ENCODE data around the gene ISY1.
"Not testable (repeated sequence)": the region's sequence is repeated elsewhere in the genome, so short reads cannot be mapped to it uniquely, and the experiment has no call there.

Gene ISY1

GRCh38 chr3:129160891-129161859 is at the start of gene ISY1:
Gene ISY1 (minus strand): TSS chr3:129161063. CDS start chr3:129160975, 88 bp downstream.
- DNase-seq (ENCODE audit: low read depth): peak; percentile 72

- DNase-seq (ENCODE audit: low read depth): no peak
Observed at GRCh38 chr3:129207479-129207878, 46.6 kb upstream of the ISY1 start.

DNA sequence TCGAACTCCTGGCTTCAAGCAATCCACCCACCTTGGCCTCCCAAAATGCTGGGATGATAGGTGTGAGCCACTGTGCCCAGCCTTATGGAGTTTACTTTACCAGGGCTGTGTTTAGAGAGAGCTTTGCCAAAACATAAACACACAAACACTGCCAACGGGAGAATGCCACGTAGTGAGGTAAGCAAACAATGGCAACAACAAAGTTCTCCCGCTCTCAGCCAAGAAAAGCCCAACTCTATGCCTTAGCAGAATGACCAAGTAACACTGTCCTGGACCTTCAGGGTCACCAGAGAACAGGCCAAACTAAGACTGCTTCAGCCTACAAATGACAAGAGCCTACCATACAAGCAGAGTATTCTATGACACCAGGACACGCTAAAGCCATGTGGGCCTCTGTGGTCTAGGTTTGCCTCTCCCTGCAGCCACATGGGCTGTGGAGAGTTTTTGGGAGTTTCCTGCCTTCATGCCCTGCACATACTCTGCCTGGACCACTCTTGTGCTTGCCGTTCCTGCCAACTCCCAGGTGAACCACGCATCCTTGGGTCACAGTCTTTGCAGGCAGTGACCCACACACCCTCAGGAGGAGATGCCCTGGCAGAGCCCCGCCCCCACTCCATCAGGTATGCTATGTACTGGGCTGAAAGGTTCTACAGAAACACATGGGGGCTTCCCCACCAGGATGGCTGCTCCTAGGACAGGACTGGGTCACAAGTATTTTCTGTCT is 44.4 kb upstream of the ISY1 start:
- no peak for DNase-seq (ENCODE audit: low read depth)

DNA sequence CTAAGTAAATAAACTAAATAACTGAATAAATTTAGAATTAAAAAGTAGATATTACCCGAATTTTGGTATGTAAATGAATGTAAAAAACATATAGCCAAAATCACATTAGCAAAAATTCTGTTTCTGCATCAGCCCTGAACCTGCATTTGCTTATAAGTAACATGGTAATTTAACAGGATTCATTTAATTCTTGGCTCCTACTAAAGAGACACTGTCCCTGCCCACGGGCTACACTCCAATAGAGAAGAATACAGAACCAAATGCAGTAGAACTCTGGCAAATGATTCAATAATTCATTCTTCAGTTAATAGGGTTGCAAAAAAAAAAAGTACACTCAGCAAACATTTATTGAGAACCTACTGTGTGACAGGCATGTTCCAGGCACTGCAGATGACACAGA is 43.6 kb upstream of the ISY1 start:
- DNase-seq (ENCODE audit: low read depth): no peak

DNA sequence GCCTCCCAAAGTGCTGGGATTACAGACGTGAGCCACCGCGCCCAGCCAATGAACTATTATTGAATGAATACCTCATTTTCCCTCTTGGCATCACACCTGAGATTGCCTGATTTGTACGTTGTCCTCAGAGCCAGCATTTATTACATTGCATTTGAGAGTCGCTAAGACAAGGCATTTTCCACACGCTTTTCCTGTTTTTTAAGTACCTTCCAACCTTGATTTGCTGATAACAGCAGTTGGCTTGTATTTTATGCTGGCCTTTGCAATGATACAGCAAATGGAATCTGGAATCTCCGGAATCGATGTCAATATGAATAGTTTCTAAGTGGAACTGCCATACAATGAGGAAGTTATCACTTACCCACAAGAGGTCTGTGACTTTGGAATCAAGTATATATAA is 38.5 kb upstream of the ISY1 start:
- no peak for DNase-seq (ENCODE audit: low read depth)

GRCh38 chr3:129197321-129197720 is 36.5 kb upstream of the ISY1 start:
- DNase-seq (ENCODE audit: low read depth): no peak

GRCh38 chr3:129196601-129197000 is 35.7 kb upstream of the ISY1 start:
- DNase-seq (ENCODE audit: low read depth): no peak

DNA sequence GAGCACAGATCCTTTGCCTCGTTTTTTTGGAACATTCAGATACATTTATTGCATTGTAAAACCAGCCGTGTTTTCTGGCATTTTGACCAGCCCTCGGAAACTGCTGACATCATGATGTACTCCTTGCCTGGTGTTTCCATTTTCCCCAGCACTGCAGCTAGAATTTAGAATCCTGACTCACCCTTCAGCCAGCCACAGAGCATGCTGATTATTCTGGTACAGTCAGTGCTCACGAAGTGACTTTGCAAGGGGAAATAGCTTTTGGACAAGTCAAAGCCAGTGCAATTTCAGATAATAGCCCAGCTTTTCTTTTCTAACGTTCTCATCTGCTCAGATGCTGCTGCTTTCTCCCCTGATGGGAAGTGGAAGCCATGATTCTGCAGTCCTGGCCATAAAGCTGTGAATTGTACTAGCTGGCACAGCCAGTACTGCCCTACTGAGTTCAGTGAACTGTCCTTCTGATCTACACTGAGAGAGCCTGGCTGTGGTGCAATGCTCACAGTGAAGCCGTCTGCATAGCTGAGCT is 34.9 kb upstream of the ISY1 start:
- DNase-seq (ENCODE audit: low read depth): no peak

- DNase-seq (ENCODE audit: low read depth): not testable (repeated sequence)
Observed at GRCh38 chr3:129189793-129190192, 28.9 kb upstream of the ISY1 start.

- no peak for DNase-seq (ENCODE audit: low read depth)
Observed at GRCh38 chr3:129187857-129188256, 27.0 kb upstream of the ISY1 start.

DNA sequence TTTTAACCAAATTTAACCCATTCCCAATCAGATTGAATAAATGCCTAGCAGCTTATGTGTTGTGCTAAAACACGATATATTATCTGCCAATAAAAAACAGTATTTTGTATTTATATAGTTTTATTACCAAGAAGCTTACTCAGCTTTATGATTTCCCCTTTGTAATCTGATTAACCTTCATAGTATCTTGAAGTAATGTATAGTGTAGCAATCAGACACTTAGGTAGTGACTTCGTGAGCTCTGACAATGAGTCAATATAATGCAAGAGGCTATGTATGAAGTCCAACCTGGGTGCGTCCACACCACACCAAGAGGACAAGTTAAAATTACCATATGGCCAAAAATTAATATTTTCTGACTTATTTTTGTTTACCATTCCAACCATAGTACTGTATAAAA is 24.9 kb upstream of the ISY1 start:
- DNase-seq (ENCODE audit: low read depth): no peak

DNA sequence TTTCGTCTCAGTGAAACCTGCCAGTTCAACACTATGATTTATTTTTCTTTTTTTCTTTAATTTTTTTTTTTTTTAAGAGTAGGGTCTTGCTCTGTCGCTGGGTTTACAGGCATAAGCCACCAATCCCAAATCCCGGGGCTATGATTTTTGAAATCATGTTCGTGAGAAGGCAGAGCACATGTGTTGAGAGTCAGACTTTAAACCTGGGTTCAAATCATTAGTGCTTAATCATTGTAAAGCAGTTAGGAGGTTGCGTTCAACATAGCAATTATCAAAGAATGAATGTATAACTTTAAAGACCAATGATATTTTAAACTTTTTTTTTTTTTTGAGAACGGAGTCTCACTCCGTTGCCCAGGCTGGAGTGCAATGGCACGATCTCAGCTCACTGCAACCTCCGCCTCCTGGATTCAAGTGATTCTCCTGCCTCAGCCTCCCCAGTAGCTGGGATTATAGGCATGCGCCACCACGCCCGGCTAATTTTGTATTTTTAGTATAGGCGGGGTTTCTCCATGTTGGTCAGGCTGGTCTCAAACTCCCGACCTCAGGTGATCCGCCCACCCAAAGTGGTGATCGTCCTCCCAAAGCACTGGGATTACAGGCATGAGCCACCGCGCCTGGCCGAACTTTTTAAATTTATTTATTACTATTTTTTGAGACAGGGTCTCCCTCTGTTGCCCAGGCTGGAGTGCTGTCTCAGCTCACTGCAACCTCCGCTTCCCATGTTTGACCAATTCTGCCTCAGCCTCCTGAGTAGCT is 24.1 kb upstream of the ISY1 start:
- not testable (repeated sequence) for DNase-seq (ENCODE audit: low read depth)

GRCh38 chr3:129184396-129184657 is 23.5 kb upstream of the ISY1 start:
- DNase-seq (ENCODE audit: low read depth): no peak

DNA sequence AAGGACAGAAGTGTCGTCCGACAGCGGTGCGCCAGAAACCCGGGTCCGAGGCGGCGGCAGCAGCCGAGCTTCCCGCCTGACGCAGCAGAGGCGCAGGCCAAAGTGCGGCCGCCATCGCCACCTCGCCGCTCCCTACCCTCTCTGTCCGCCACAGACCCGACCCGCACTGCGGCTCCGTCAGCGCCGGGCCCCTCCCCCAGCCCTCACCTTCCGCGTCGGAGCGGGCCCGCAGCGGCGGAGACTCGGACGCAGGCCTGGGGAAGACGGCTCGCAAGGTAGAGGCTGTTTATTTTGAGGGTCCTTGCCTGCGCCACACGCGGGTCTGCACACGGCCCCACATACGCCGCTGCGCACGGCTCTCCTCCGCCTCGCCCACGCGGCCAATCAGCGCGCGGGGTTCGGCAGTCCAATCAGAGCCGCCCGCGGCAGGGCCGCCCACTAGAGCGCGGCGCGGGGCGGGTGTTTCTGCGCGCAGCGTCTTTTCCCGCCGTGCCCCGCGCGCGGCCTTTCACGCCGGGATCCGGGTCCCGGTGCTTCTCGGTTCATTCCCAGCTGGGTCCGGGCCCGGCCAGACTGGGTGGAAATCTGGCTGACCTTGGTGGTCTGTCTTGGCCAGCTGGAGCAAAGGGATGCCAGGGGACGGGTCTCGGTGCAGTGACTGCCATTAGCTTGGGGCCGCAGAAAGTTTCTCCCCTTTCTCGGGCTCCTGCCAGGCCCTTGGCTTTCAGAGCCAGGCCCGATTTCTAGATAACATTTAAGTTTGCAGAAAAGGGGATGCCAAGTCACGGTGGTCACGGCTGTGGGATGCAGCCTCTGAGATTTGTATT is 22.9 kb upstream of the ISY1 start, which contains the start of gene CNBP:
CNBP (minus strand) TSS at position 328 of the 827 bp plus-strand sequence. CDS start 12,139 bp downstream, outside the sequence.
- peak; percentile 88 for DNase-seq (ENCODE audit: low read depth)

GRCh38 chr3:129182390-129183185 is 21.7 kb upstream of the ISY1 start:
- DNase-seq (ENCODE audit: low read depth): no peak

GRCh38 chr3:129181819-129182218 is 21.0 kb upstream of the ISY1 start:
- no peak for DNase-seq (ENCODE audit: low read depth)

DNA sequence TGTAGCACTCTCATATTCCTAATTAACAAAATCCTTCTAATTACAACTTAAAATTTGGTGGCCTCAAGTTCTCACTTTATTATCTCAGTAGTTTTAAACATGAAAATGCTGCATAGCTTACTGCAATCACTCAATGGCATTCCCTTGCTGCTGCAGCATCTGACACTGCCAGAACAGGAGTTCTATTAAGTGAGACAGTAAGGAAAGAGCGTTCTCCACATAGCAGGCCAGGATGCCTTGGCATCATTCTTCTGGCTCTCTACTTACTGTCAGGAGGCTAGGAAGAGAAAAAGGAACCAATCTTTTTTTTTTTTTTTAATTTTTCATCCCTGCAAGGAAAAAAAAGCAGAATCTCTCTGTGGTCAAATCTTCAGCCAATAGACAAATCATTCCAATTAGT is 19.6 kb upstream of the ISY1 start:
- no peak for DNase-seq (ENCODE audit: low read depth)

- DNase-seq (ENCODE audit: low read depth): no peak
Observed at GRCh38 chr3:129176051-129176450, 15.2 kb upstream of the ISY1 start.

- no peak for DNase-seq (ENCODE audit: low read depth)
Observed at GRCh38 chr3:129173725-129174124, 12.9 kb upstream of the ISY1 start.

GRCh38 chr3:129173206-129173605 is 12.3 kb upstream of the ISY1 start:
- DNase-seq (ENCODE audit: low read depth): no peak
